Stimulated activated CD4-positive, alpha-beta T cell treated with anti-CD3 and anti-CD28 coated beads, Interleukin-1b, Interleukin-23, amount 100 ng/mL, for 48 hours (primary cell): ENCODE results near the gene ARHGEF17.

Experiments
- DNase-seq: peaks from one replicate; pipeline ENCODE4 v3.0.0-alpha.2; 2020

The ARHGEF17 gene

GRCh38 chr11:73397468-73398131 is 89.5 kb downstream of the ARHGEF17 start:
- no peak for DNase-seq

DNA sequence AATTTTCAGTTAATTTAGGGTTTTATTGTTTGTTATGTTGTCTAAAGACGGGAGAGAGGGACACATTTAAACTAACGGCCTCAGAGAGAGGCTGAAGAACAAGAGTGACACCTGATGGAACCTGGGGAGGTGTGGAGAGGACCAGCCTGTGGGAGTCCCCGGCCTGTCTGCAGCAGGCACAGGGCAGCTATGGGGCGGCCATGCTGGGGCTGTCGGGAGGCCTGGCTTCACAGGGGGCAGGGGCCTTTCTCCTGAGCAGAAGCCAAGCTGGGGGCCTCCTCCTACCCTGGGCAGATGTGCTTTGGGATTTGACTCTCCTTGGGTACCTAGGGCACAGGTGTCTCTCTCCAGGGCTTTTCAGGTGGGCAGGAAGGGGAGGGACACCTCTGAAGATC is 90.1 kb downstream of the ARHGEF17 start:
- DNase-seq = no peak

- no peak for DNase-seq
Measured at GRCh38 chr11:73398721-73399120, 90.6 kb downstream of the ARHGEF17 start.

DNA sequence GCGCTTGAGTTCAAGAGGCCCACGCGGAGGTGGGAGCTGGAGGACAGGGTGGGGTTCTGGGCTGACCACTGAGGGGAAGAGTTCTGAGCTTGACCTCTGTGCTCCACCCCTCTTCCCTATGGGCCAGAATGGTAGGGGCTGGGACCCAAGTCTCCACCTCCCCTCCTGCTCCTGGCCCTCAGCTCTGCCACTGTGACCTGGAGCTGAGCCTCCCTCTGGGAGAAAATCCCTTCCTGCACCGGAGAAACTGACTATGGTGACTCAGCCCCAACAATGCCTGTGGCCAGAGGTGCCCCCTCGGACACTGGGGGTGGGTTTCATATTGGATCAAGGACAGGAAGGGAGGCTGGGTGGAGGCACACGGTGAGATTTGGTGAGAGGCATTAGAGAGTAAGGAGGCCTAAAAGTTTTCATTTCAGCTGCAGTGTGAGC is 91.1 kb downstream of the ARHGEF17 start:
- no peak for DNase-seq

DNA sequence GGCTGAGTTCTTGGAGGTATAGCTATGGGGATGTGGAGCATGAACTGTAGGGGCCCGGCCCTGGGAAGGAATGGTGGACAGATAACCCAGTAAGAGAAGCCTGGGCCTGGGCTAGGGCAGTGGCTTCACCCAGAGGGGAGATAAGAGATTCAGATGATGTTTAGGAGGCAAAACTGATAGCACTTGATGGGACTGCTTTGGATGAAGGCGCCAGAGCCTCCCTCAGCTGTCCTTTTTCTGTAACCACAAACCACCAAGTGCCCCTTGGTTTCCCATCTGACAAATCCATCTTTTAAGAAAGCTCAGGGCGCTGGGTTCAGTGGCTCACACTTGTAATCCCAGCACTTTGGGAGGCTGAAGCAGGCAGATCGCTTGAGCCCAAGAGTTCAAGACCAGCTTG is 91.6 kb downstream of the ARHGEF17 start:
- no peak for DNase-seq

DNA sequence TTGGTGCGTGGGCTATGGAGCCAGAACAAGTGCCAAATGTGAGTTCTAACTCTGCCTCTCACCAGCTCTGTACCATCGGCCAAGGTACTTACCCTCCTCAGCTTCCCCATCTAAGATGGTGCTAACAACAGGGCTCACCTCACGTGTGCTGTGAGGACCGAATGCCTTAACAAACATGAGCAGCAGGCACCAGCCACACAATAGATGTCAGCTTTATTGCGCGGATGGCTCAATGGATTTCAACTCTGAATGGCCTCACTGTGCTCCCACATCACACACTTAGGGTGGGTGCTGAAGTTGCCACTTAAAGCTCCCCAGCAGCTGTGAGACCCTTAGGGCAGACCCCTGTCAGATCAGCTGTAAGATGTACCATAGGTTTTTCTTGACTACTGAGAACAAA is 92.2 kb downstream of the ARHGEF17 start:
- no peak for DNase-seq

GRCh38 chr11:73401217-73401923 is 93.3 kb downstream of the ARHGEF17 start:
- DNase-seq = no peak

- DNase-seq = no peak
Measured at GRCh38 chr11:73401924-73402833, 94.1 kb downstream of the ARHGEF17 start.

DNA sequence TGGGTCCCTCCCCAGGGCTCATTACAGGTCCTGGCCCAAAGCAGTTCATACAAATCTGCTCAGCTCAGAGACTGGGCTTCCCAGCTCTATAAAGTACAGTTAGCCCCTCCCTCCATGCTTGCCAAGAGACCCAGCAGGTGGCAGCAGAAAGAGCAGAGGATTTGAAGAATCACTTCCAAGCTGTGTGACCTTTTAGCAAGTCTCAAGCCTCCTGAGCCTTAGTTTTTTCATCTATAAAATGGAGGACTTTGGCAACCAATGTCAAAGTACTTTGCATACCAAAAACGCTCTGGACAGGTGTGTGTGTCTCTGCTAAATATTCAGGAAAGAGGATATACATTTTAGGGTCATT is 94.7 kb downstream of the ARHGEF17 start:
- DNase-seq = no peak

GRCh38 chr11:73403541-73403940 is 95.5 kb downstream of the ARHGEF17 start:
- no peak for DNase-seq

GRCh38 chr11:73404048-73404447 is 96.0 kb downstream of the ARHGEF17 start:
- DNase-seq = no peak

DNA sequence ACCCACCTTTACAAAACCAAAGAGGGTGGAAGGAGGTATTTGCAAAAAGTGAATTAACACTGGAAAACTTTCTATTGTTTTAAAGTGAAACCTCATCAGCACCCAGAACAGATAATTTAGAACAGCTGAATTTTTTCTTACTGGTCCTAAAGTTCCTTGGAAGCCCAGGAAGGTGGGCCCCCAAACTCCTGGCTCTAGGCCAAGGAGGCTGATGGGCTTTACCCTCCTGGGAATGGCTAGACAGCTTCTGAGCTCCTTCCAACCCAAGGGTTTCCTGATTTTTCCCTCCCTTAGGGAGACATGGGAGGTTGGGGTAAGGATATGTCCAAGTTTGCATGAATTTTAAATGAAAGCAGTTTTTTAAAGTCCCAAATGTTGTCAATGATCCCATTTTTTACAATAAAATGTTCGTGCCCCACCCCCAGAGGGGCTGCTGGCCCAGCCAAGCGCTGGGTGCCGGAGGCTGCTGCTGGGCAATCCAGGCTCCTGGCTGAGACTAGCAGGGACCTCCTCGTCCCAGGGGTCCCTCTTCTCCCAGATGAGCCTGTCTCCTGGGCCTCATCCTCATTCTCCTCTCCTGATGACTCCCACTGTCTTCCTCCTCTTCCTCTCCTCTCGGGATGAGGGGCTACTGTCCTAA is 96.5 kb downstream of the ARHGEF17 start:
- no peak for DNase-seq

DNA sequence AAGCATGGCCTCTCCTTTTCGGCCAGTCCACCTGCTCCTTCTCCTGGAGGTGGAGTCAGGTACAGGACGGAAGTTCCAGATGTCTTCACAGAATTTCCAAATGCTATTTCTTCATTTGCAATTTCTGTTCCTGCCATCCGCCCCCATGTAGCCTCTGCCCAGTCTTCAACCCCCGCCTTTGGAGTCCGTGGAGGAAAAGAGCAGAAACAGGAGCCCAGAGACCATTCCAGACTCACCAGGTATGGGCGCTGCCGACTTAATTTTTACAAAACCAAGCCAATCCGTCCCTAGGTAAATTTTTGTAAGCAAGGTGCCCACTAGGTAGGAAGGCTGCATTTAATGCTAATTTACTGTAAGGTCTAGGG is 97.1 kb downstream of the ARHGEF17 start:
- DNase-seq = no peak

GRCh38 chr11:73406131-73406530 is 98.1 kb downstream of the ARHGEF17 start:
- no peak for DNase-seq

- DNase-seq = no peak
Measured at GRCh38 chr11:73406619-73407018, 98.5 kb downstream of the ARHGEF17 start.

DNA sequence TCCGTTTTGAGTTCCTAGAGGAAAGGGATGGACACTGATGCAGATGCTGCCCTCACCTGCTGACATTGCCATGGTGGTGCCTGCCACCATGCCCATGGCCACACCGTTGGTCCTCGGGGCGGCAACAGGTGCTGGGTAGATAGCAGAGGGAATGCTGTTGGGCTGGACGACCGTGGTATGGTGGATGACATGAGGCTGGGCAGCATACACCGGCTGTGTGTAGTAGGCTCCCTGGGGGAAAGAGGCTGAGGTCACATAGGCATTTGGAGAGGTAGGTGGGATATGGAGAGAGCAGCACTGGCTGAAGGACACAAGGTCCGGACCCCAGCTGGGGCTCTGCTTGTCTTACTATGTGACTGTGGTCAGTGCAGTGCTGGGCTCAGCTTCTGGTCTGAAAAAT is 101.4 kb downstream of the ARHGEF17 start:
- DNase-seq = no peak

DNA sequence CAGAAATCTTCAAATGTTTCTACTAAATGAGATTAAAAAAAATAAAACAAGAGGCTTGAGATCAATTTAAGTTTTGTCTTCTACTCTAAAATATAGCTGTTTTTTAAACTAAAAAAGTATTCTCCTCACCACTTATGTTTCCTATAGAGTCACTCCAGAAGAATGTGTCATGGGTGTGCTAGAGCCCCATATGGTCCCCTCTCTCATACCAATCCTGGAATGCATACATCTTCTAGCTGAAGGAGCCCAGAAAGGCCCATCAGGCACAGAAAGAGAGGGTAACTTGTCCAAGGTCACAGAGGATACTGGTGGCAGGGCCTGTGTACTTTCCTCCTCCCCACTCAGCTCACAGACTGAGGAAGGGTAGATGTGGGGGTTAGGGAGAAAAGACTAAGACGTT is 102.6 kb downstream of the ARHGEF17 start:
- no peak for DNase-seq

DNA sequence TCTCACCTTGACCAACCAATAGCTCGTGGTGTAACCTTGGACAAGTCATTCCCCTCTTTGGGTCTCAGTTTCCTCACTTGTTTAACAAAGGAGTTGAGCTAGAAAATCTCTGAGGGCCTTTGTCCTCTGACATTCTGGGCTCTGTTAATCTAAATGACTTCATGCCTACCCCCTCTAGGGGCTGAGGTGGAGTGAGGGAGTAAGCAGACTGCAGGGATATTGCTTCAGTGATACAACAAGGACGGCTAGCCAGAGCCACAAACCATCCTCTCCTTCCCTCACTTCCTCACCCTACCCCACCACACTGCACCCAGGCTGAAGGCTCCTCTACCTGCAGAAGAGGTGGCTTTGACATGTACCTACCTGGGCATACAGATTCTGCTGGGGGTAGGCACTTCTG is 103.0 kb downstream of the ARHGEF17 start:
- DNase-seq = no peak

DNA sequence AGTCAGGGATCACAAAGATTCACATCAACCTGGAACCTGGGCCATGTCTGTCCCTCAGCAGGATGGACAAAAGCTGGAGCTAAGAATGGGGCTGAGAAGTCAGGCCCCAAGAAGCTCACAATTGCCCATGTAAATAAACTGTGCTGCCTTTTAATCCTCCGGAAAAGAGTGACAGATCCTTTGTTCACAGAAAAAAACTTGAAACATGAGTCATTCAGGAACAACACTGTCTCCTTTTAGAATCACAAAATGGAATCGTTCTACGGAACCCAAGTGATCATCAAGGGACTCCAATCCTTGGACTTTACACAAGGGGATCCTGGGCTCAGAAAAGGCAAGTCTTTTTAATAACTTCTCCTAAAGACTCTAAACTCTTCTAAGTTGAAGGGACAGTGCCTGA is 104.2 kb downstream of the ARHGEF17 start:
- no peak for DNase-seq

- DNase-seq = no peak
Measured at GRCh38 chr11:73413256-73413655, 105.2 kb downstream of the ARHGEF17 start.

- no peak for DNase-seq
Measured at GRCh38 chr11:73414977-73415651, 107.0 kb downstream of the ARHGEF17 start.

- DNase-seq = no peak
Measured at GRCh38 chr11:73415854-73416615, 108.0 kb downstream of the ARHGEF17 start.
